ENCODE measurements around the gene RTP1. TPM values are rescaled to one million over a fixed set of nuclear protein-coding genes. Genes with fewer than 3 reads are reported as not detected.
"Not testable (repeated sequence)": the region's sequence is repeated elsewhere in the genome, so short reads cannot be mapped to it uniquely, and the experiment has no call there.

RTP1 gene
- total and polyA plus RNA-seq, 5 donors from 2014 or later = not detected

DNA sequence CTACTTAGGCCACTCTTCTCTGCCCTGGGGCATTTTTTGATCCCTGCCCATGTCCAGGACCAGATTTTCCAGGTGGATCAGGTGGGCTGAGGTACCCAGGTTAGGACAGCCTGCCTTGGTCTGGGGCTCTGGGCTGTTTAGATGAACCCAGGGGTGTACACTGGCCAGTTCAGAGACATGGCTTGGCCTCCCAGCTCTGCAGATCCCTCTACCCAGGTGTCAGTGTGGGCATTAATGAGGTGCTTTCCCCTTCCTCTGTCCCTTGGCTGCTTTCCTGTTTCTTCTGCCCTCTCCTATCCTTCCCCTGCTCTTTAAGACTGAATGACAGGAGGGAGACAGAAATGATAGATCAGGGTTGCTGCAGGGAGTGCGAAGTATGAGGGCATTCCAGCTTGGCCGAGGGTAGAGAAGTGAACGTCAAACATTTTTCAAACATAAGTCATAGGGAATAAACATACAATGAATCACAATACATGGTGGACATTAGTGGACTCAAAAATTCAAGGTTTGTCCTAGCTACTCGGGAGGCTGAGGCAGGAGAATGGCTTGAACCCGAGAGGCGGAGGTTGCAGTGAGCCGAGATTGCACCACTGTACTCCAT lies 30.5 kb downstream of the RTP1 start:
- H3K27me3 Mint-ChIP-seq = peaks cover 11% of the 10 kb centered on the region
- no peak overlapping the region for H3K27ac Mint-ChIP-seq
- DNase-seq = no peak
- H3K27ac ChIP-seq (ENCODE audit: insufficient read depth, low read length, poor library complexity, severe bottlenecking) = no peak overlapping the region
- H3K4me3 ChIP-seq (ENCODE audit: low read depth, low read length) = no peak overlapping the region
- H3K9me3 Mint-ChIP-seq = peaks cover 0 to 2% (median 0%) of the 10 kb centered on the region in 7 donors
- H3K9me3 ChIP-seq (ENCODE audit: control insufficient read depth in 2 of 2, low read length in 2 of 2) = no peaks in the 10 kb centered on the region
- H3K36me3 ChIP-seq (ENCODE audit: control insufficient read depth, insufficient read depth, low read length) = no peaks in the 10 kb centered on the region
- no peaks in the 10 kb centered on the region for H3K4me1 Mint-ChIP-seq
- H3K36me3 Mint-ChIP-seq = no peaks in the 10 kb centered on the region
- H3K4me1 ChIP-seq (ENCODE audit: control insufficient read depth, insufficient read depth, low read length, poor library complexity, severe bottlenecking) = no peaks in the 10 kb centered on the region
- H3K27me3 ChIP-seq (ENCODE audit: control insufficient read depth, insufficient read depth, low read length) = peaks cover 3% of the 10 kb centered on the region
- ATAC-seq (ENCODE audit: low read depth in 2 of 2) = no peak
- no peak overlapping the region for H3K4me3 Mint-ChIP-seq

DNA sequence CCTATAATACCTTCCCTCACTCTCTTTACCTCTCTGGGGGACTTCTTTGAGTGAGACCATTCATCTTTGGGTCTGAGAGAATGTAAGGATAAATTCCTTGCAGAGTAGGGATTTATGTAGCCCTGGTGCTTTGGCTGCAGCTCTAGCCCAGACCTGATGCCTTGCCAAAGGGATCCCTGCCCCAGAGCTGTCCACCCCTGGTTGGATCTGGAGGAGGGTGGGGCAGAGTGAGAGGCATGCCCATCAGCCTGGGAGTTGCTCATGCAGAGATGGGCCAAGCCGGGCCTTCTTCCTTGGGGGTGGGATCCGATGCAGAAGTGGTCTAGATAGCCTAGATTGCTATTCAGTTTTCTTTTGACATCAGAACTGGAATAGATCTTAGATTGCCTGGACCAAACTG lies 31.5 kb downstream of the RTP1 start:
- no peaks in the 10 kb centered on the region for H3K4me1 ChIP-seq (ENCODE audit: control insufficient read depth, insufficient read depth, low read length, poor library complexity, severe bottlenecking)
- H3K36me3 ChIP-seq (ENCODE audit: control insufficient read depth, insufficient read depth, low read length) = no peaks in the 10 kb centered on the region
- no peak overlapping the region for H3K4me3 Mint-ChIP-seq
- H3K27me3 Mint-ChIP-seq = peaks cover 11% of the 10 kb centered on the region
- H3K4me3 ChIP-seq (ENCODE audit: low read depth, low read length) = no peak overlapping the region
- no peaks in the 10 kb centered on the region for H3K36me3 Mint-ChIP-seq
- DNase-seq = no peak
- peaks cover 3% of the 10 kb centered on the region for H3K27me3 ChIP-seq (ENCODE audit: control insufficient read depth, insufficient read depth, low read length)
- H3K9me3 Mint-ChIP-seq = peaks cover 0 to 2% (median 0%) of the 10 kb centered on the region in 7 donors
- ATAC-seq (ENCODE audit: low read depth in 2 of 2) = no peak
- H3K9me3 ChIP-seq (ENCODE audit: control insufficient read depth in 2 of 2, low read length in 2 of 2) = no peaks in the 10 kb centered on the region
- no peak overlapping the region for H3K27ac Mint-ChIP-seq
- no peak overlapping the region for H3K27ac ChIP-seq (ENCODE audit: insufficient read depth, low read length, poor library complexity, severe bottlenecking)
- H3K4me1 Mint-ChIP-seq = no peaks in the 10 kb centered on the region

- Histone ChIP-seq H3K36me3 (ENCODE audit: control insufficient read depth, insufficient read depth, low read length) (no peaks in the 10 kb centered on the region), H3K9me3 (ENCODE audit: control insufficient read depth in 2 of 2, low read length in 2 of 2) (no peaks in the 10 kb centered on the region), H3K4me3 (ENCODE audit: low read depth, low read length) (no peak overlapping the region), H3K27ac (ENCODE audit: insufficient read depth, low read length, poor library complexity, severe bottlenecking) (no peak overlapping the region), H3K27me3 (ENCODE audit: control insufficient read depth, insufficient read depth, low read length) (peaks cover 3% of the 10 kb centered on the region), H3K4me1 (ENCODE audit: control insufficient read depth, insufficient read depth, low read length, poor library complexity, severe bottlenecking) (no peaks in the 10 kb centered on the region)
- Mint-ChIP-seq H3K9me3 (peaks cover 0 to 2% (median 0%) of the 10 kb centered on the region in 7 donors), H3K27me3 (peaks cover 11% of the 10 kb centered on the region), H3K4me1 (no peaks in the 10 kb centered on the region), H3K36me3 (no peaks in the 10 kb centered on the region), H3K27ac (no peak overlapping the region), H3K4me3 (no peak overlapping the region)
- DNase-seq (no peak), ATAC-seq (ENCODE audit: low read depth in 2 of 2) (no peak)
These were observed 32.7 kb downstream of the RTP1 start for GRCh38 chr3:187230011-187230410.

- H3K27ac ChIP-seq (ENCODE audit: insufficient read depth, low read length, poor library complexity, severe bottlenecking) = no peak overlapping the region
- Mint-ChIP-seq H3K27me3 (no peaks in the 10 kb centered on the region), H3K9me3 (peaks cover 0 to 5% (median 0%) of the 10 kb centered on the region in 7 donors), H3K4me3 (no peak overlapping the region), H3K4me1 (no peaks in the 10 kb centered on the region), H3K36me3 (no peaks in the 10 kb centered on the region), H3K27ac (no peak overlapping the region)
- DNase-seq (no peak), ATAC-seq (ENCODE audit: low read depth in 2 of 2) (no peak)
- H3K9me3 ChIP-seq (ENCODE audit: control insufficient read depth in 2 of 2, low read length in 2 of 2) = peaks cover 0 to 4% of the 10 kb centered on the region in 2 experiments
- H3K4me1 ChIP-seq (ENCODE audit: control insufficient read depth, insufficient read depth, low read length, poor library complexity, severe bottlenecking) = no peaks in the 10 kb centered on the region
- H3K36me3 ChIP-seq (ENCODE audit: control insufficient read depth, insufficient read depth, low read length) = no peaks in the 10 kb centered on the region
- no peak overlapping the region for H3K4me3 ChIP-seq (ENCODE audit: low read depth, low read length)
- H3K27me3 ChIP-seq (ENCODE audit: control insufficient read depth, insufficient read depth, low read length) = no peaks in the 10 kb centered on the region
These were observed 39.7 kb downstream of the RTP1 start for GRCh38 chr3:187236962-187237361.

DNA sequence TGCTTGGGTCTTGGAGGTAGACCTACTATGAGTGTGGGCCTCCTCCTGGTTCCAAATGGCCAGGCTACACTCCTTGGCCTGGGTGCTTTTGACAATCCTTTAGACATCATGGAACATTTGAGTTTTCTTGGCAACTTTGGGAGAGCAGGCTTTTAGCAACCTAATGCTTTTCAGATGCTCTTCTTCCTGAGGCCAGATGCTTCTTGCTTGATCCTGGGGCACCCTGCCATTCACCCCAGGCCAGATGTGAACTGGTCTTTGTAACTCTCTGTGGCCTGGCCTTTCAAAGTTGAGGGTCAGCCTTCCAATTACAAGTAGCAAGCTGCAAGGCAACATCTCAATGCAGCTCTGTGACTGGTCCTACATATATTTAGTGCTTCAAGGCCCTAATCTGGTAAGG lies 40.5 kb downstream of the RTP1 start:
- H3K27ac ChIP-seq (ENCODE audit: insufficient read depth, low read length, poor library complexity, severe bottlenecking) = no peak overlapping the region
- peaks cover 0 to 4% of the 10 kb centered on the region in 2 experiments for H3K9me3 ChIP-seq (ENCODE audit: control insufficient read depth in 2 of 2, low read length in 2 of 2)
- Mint-ChIP-seq H3K9me3 (peaks cover 0 to 5% (median 0%) of the 10 kb centered on the region in 7 donors), H3K4me1 (no peaks in the 10 kb centered on the region), H3K36me3 (no peaks in the 10 kb centered on the region), H3K27ac (no peak overlapping the region), H3K27me3 (no peaks in the 10 kb centered on the region), H3K4me3 (no peak overlapping the region)
- DNase-seq (no peak), ATAC-seq (ENCODE audit: low read depth in 2 of 2) (no peak)
- H3K36me3 ChIP-seq (ENCODE audit: control insufficient read depth, insufficient read depth, low read length) = no peaks in the 10 kb centered on the region
- no peaks in the 10 kb centered on the region for H3K27me3 ChIP-seq (ENCODE audit: control insufficient read depth, insufficient read depth, low read length)
- no peaks in the 10 kb centered on the region for H3K4me1 ChIP-seq (ENCODE audit: control insufficient read depth, insufficient read depth, low read length, poor library complexity, severe bottlenecking)
- no peak overlapping the region for H3K4me3 ChIP-seq (ENCODE audit: low read depth, low read length)

DNA sequence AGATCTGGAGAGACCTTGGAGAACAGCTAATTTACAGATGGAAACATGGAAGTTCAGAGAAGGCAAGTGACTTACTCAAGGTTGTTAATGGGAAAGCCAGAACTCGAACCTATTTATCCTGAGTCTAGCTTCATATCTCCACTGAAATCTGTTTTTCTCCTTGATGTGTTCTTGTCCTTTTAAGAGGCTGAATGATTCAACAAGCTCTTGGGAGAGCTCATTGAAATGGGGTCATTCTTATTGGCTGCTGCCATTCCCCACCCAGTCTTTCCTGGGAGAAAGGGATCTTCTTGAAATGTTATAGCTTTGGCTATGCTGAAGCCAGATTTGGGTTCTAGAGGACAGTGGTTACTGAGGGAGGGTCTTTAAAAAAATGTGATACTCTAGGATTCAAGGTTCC lies 41.0 kb downstream of the RTP1 start:
- Histone ChIP-seq H3K36me3 (ENCODE audit: control insufficient read depth, insufficient read depth, low read length) (no peaks in the 10 kb centered on the region), H3K4me3 (ENCODE audit: low read depth, low read length) (no peak overlapping the region), H3K4me1 (ENCODE audit: control insufficient read depth, insufficient read depth, low read length, poor library complexity, severe bottlenecking) (no peaks in the 10 kb centered on the region), H3K27me3 (ENCODE audit: control insufficient read depth, insufficient read depth, low read length) (no peaks in the 10 kb centered on the region), H3K9me3 (ENCODE audit: control insufficient read depth in 2 of 2, low read length in 2 of 2) (peaks cover 0 to 4% of the 10 kb centered on the region in 2 experiments), H3K27ac (ENCODE audit: insufficient read depth, low read length, poor library complexity, severe bottlenecking) (no peak overlapping the region)
- Mint-ChIP-seq H3K9me3 (peaks cover 0 to 5% (median 0%) of the 10 kb centered on the region in 7 donors), H3K36me3 (no peaks in the 10 kb centered on the region), H3K4me3 (no peak overlapping the region), H3K27ac (no peak overlapping the region), H3K4me1 (no peaks in the 10 kb centered on the region), H3K27me3 (no peaks in the 10 kb centered on the region)
- no peak for DNase-seq
- ATAC-seq (ENCODE audit: low read depth in 2 of 2) = no peak

GRCh38 chr3:187238835-187239234 lies 41.5 kb downstream of the RTP1 start:
- DNase-seq; H3K27me3 ChIP-seq (ENCODE audit: control insufficient read depth, insufficient read depth, low read length); H3K27ac Mint-ChIP-seq; H3K27me3 Mint-ChIP-seq; H3K9me3 ChIP-seq (ENCODE audit: control insufficient read depth in 2 of 2, low read length in 2 of 2); H3K36me3 ChIP-seq (ENCODE audit: control insufficient read depth, insufficient read depth, low read length); H3K4me3 Mint-ChIP-seq; H3K4me1 ChIP-seq (ENCODE audit: control insufficient read depth, insufficient read depth, low read length, poor library complexity, severe bottlenecking); H3K27ac ChIP-seq (ENCODE audit: insufficient read depth, low read length, poor library complexity, severe bottlenecking); H3K4me1 Mint-ChIP-seq; H3K36me3 Mint-ChIP-seq; H3K4me3 ChIP-seq (ENCODE audit: low read depth, low read length); H3K9me3 Mint-ChIP-seq; ATAC-seq (ENCODE audit: low read depth in 2 of 2): not testable (repeated sequence)

DNA sequence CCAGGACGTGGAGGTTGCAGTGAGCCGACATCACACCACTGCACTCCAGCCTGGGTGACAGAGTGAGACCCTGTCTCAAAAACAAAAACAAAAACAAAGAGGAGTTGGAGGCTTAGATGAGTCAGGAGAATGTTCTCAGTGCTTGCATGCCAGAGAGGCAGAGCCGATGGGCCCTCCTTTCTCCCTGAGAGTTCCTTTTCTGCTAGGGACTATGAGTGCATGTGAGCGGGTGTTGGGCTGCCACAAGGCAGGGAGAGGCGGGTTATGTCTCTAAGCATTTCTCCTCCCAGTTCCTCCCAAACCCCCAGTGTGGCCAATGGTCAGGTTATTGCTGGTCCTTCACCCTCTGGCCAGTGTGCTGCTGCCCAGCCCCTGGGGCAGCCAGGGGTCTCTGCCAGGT lies 45.1 kb downstream of the RTP1 start:
- Mint-ChIP-seq H3K4me1 (peaks cover 0 to 14% (median 6%) of the 10 kb centered on the region in 4 donors), H3K36me3 (no peaks in the 10 kb centered on the region), H3K4me3 (no peak overlapping the region), H3K9me3 (peaks cover 0 to 5% (median 0%) of the 10 kb centered on the region in 7 donors), H3K27me3 (peaks cover 11% of the 10 kb centered on the region), H3K27ac (no peak overlapping the region)
- Histone ChIP-seq H3K4me1 (ENCODE audit: control insufficient read depth, insufficient read depth, low read length, poor library complexity, severe bottlenecking) (no peaks in the 10 kb centered on the region), H3K27me3 (ENCODE audit: control insufficient read depth, insufficient read depth, low read length) (no peaks in the 10 kb centered on the region), H3K4me3 (ENCODE audit: low read depth, low read length) (no peak overlapping the region), H3K36me3 (ENCODE audit: control insufficient read depth, insufficient read depth, low read length) (no peaks in the 10 kb centered on the region), H3K9me3 (ENCODE audit: control insufficient read depth in 2 of 2, low read length in 2 of 2) (peaks cover 0 to 4% of the 10 kb centered on the region in 2 experiments), H3K27ac (ENCODE audit: insufficient read depth, low read length, poor library complexity, severe bottlenecking) (no peak overlapping the region)
- DNase-seq = no peak
- no peak for ATAC-seq (ENCODE audit: low read depth in 2 of 2)

All from CD4-positive, CD25-positive, alpha-beta regulatory T cell (primary cell).